Left hindlimb (tissue), 1 donor: ENCODE measurements around the gene SLCO4A1.

Source experiments
- DNase-seq: peaks from one replicate; pipeline ENCODE4 v3.0.0-alpha.2; 2018

Gene SLCO4A1, protein sequence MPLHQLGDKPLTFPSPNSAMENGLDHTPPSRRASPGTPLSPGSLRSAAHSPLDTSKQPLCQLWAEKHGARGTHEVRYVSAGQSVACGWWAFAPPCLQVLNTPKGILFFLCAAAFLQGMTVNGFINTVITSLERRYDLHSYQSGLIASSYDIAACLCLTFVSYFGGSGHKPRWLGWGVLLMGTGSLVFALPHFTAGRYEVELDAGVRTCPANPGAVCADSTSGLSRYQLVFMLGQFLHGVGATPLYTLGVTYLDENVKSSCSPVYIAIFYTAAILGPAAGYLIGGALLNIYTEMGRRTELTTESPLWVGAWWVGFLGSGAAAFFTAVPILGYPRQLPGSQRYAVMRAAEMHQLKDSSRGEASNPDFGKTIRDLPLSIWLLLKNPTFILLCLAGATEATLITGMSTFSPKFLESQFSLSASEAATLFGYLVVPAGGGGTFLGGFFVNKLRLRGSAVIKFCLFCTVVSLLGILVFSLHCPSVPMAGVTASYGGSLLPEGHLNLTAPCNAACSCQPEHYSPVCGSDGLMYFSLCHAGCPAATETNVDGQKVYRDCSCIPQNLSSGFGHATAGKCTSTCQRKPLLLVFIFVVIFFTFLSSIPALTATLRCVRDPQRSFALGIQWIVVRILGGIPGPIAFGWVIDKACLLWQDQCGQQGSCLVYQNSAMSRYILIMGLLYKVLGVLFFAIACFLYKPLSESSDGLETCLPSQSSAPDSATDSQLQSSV

DNA sequence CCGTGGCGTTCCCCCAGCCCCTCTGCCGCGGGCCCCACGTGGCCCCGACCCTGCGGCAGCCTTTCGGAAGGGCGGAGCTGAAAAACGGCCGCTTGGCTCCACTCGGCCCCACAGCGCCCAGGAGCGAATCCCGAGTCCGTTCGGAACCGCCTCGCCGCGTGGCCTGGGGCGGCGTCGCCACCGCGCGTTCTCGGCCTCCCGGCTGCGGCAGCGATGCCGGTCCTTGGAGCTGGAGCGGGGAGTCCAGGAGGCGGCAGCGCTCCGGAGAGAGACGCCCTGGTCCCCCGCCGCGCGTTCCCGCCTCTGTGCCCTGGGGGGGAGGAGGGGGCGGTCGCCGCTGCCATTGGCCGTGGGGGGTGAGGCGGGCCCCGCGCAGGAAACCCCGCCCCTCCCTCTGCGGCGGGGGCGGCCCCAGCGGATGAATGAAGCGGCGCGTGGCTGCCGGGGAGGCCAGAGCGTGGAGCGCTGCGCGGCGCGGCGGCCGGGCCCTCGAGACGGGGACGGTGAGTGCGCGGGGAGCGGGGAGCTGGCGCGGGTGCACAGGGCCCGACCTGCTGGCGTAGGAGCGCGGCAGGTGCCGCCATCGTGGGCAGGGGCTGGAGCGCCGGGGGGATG is at the start of gene SLCO4A1:
TSS of gene SLCO4A1 (plus strand) at position 453 of the 615 bp plus-strand sequence. CDS start 13,952 bp downstream, outside the sequence.
- DNase-seq = no peak

DNA sequence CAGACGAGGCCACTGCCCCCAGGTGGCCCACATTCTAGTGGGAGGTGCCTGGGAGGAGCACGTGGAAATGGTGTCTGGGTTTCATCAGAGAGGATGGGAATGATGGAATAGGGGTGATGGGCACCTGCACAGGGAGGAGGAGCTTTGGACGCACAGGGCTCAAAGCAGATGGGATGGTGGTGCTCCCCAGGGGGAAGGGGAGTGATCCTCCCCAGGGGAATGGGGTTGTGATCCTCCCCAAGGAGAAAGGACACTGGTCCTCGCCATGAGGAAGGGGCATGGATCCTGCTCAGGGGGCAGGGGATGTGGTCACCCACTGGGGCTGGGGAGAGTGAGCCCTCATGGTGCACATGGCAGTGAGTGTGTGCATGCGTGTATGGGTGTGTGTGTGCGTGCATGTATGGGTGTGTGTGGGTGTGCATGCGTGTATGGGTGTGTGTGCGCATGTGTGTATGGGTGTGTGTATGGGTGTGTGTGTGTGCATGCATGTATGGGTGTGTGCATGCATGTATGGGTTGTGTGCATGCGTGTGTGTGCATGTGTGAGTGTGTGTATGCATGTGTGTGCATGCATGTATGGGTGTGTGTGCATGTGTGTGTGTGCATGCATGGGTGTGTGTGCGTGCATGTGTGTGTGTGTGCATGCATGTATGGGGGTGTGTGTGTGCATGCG is 49.7 kb upstream of the SLCO4A1 start:
- no peak for DNase-seq

DNA sequence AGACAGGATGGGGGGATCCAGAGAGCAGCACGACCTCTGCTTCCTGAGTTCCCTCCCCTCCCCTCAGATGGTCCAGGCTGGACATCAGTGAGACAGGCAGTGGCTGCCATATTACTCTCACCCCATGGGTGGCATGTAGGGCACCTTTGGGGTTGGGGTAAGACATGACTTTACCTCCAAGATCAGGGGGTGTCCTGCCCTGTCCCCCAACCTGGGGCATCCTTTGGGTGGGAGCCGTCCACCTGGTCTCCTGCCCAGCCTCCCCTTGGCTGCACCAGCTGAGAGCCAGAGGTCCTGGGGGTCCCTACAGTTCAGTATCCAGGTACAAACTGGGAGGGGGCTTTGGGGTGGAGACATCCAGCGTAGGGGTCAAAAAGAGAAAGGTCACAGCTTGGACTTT is 48.7 kb upstream of the SLCO4A1 start:
- DNase-seq = no peak

DNA sequence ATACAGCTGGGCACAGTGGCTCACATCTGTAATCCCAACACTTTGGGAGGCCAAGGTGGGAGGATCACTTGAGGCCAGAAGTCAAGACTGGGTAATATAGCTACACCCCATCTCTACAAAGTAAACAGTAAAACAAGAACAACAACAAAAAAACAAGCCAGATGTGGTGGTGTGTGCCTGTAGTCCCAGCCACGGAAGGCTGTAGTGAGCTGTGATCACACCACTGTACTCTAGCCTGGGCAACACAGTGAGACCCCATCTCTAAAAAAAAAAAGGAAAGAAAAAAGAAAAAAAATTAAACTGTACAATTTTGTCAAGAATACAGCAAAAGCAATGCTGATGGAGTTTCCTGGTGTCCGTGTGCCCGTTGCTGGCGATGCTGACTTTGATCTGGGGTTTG is 47.2 kb upstream of the SLCO4A1 start:
- no peak for DNase-seq

DNA sequence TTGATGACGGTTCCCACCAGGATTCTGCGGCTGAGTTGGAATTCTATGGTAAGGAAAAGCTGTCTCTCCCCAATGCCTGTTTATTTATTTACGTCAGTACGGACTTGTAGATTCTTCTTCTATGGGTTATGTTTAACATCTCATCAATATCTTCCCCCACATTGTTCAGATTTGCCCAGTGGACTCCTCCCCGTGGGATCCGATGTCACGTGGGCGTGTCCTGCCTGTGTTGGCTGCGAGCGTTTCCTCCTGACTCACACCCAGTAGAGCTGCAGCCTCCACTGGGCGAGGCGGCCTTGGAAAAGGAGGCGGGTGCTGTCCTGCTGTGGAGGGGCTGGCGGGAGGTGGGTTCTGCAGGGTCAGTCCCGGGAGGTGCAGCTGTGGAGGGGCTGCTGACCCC is 46.8 kb upstream of the SLCO4A1 start:
- no peak for DNase-seq

DNA sequence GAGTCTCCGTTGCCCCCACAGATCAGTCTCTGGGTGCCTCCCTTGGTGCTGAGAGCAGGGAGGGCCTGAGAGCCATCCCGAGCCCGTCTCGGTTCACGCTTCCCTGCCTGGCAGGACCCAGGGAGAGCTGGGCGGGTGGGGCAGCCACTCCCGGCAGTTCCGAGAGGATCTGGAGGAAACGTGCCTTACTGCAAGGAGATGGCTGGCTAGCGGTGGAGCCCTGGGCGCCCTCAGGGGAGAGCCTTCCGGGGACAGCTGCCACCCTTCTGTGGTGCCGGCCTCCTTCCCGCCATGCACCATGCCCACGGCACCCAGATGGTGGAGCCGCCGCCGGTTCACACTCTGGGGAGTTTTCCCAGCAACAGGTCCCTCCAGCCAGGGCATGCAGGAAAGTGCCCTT is 45.8 kb upstream of the SLCO4A1 start:
- no peak for DNase-seq

DNA sequence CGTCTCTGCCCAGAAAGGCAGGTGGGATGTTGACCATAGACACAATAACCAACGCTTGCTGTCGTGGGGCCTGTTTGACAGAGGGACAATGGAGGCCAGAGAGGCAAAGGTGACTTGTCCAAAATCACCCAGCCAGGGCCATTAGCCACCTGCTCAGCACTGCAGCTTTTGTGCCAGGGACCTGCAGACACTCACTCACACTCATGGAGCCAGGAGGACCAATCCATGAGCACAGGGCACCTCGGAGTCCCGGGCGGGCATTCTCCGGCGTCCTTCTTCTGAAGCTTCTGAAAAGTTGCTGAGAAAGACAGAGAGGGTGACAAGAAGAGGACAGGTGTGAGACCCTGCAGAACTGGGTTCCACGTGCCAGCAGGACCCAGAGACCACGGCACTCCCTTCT is 45.4 kb upstream of the SLCO4A1 start:
- DNase-seq = no peak

DNA sequence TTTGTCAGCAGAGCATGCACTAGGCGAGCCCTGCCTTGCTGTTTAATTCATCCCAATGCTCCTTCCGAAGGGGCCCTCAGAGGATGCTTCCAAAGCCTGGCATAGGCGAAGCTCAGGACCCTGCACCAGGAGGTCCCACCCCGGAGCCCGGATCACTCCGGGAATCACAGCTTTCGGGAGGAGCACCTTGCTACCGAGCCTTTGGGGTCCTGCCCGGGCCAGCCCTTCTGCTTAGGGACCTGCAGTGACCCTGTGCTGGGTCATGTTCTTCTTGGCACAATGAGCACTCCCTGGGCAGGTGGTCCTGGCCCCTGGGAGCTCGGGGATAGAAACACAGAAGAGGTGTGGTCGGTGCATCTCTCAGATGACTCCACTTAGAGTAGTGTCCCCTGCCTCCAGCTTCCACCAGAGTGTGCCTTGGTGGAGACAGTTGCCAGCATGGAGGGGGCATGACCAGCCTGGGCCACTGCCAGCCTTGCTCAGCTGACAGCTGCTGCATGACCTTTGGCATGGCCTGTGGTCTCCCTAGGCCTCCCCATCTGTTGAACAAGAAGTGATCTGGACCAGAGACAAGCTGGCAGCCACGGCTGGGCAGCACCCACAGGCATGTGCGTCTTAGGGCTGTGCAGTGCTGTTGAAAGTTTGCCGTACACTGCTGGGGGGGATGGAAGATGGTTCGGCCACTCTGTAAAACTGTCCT is 44.7 kb upstream of the SLCO4A1 start:
- no peak for DNase-seq

DNA sequence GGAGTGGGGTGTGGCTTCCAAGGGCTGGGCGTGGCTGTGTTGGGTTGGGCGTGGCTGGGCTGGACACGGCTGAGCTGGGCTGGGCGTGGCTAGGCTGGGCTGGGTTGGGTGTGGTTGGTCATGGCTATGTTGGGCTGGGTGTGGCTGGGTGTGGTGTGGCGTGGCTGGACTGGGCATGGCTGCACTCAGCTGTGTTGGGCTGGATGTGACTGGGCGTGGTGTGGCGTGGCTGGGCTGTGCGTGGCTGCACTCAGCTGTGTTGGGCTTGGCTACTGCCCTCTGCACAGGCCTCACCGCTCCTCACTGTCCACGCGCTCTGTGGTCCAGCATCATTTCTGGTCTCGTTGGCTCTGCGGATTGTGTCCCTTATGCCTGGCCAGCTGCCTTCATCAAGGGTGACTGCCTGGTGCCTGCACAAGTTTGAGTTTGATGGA is 43.5 kb upstream of the SLCO4A1 start:
- DNase-seq = no peak

DNA sequence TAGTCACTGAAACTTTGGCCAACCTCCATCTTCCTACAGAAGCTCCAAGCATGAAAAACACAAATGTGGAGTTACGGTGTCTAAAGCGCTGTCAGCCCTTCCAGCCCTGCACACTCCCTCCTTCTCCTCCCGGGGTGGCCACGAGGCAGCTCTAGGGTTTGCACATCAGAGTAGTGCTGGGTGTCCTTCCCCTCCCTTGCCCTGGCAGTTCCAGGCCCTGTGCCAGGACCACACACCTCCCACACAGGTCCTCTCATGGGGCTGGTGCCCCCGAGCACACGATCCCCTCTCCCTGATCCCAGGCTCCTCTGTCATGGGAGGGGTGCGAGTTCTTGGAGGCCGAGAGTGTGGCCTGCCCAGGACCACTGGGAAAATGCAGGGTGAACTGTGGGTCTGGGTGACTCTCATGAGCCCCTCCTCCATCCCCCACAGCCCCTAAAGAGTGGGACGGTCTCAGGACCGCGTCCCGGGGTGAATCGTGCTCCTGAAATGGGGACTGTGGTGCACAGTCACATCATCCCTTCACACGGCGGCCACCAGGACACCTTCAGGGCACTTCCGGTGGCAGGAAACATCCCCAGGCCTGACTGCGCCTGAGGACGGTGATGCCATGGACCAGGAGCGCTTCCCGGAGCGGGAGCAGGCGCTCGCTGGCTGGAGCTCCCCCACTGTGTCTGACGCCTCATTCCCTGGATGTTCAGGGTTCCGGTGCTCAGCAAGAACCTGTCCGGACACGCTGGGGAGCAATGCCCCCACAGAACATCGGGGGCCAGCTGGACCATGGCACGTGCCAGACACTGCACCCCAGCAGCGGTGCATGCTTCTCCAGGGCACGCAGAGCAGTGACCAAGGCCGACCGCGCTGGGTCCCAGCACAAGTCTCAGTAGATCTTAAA is 42.8 kb upstream of the SLCO4A1 start:
- DNase-seq = no peak

DNA sequence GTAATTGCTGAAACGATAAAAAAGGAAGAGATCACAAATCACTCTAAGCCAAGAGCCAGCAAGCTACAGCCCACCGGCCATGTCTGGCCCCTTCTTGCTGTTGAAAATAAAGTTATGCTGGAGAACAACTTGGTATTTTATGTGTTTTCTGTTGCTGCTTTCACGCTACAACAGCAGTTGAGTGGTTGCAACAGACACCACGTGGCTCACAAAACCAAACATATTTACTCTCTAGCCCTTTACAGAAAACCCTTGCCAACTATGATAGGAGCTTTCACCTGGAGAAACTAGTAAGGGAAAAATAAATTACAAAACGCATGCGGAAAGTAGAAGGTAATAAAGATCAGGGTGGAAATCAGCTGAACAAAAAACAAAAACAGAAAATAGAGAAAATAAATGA is 41.1 kb upstream of the SLCO4A1 start:
- DNase-seq = no peak

DNA sequence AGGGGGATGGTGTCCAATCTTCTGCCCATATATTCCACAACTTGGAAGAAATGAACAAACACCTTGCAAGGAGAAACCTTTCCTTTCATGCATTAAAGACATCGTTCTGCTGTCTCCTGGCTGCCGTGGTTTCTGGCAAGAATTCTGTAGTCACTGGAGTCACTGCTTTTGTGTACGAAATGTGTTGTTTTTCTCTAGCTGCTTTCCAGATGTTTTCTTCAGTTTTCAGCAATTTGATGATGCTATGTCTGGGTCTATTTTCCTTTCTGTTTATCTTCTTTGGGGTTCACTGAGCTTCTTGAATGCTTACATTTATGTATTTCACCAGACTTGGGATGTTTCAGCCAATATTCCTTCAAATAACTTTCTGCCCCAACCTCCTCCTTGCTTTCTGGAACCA is 40.6 kb upstream of the SLCO4A1 start:
- no peak for DNase-seq

DNA sequence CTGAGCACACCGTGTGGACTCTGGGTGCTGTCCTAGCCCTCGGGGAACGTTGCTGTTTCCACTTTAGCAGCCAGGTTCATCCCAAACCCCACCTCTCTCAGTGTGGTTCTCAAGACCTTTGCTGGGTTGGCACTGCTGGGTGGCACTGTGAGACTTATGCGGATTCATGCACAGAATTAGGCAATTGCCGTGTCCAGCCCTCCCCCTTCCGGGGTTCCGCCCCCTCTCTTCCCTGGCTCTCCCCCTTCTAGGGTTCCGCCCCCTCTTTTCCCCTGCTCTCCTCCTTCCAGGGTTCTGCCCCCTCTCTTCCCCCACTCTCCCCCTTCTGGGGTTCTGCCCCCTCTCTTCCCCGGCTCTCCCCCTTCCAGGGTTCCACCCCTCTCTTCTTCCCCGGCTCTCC is 39.8 kb upstream of the SLCO4A1 start:
- no peak for DNase-seq

DNA sequence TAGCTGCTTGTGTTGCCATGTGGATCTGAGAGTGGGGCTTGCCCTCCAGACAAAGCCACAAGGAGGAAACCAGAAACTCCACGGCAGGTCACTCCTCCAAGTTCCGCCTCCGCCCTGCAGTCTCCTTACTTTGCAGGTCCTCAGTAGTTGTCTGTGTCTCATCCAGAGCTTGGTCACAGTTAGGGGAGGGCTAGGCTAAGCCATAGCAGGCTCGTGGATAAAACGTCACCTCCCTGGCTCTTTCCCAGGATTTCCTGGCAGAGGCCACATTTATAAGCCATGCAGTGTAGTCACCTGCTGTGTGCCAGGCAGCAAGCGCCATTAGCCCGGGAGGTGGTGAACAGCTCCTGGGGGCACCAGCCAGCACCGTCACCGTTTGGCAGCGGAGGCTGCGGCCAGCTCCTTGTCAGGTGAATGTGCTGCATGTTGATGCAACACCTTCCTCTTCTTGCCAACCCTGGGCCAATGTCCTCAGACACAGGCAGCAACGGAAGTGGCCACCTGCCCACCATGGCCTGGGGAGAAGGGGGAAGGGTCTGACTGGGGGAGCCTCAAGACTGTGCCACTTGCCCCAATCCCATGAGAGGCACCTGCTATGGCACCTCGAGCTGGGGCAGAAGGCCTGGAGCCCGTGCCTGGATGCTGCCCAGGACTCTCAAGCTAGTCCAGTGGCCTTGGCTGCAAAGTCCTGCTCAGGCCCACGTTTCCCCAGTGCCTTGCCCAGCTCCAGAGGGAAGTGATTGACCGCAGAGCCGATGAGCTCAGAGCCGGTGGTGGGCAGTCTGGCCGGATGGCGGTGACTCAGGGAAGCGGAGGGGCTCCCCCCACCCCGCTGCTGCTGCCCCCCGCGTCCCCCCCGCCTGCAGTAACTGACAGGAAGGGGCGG is 39.0 kb upstream of the SLCO4A1 start:
- DNase-seq = no peak

DNA sequence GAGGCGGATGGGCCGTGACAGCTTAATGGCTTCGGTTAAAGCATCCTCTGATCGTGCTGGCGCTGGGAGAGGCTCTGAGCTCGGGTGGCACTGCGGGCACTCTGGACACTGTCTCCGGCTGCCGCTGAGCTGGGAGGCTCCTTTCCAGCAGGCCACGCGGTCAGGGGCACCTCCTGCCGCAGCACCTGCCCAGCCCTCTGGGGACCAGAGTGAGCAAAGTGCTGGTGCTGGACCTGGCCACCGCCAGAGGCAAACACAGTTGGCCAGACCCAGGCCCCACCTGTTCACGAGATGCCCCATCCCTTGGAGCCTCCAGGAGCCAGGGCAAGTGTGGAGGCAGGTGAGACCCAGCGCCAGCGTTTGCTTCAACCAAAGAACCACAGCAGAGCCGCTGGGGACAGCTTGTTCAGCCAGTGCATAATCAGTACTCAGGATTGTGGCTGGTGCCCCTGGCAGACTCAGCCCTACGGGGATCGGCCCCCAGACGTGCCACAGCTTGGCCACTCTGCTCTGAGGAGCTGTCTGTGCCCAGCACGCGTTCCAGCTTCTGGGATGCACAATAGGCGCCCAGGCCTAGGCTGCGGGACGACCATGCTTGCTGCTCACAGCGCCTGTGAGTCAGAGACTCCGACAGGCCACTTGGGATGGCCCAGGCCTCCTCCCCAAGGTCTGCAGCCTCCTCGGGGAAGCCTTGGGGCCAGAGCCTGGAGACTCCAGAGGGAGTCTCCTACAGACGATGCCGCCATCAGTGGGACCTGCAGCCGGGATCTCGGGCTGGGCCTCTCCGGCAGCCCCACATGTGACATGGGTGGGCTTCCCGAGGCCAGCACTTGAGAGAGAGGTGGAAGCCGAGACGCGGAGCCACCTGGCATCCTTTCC is 38.2 kb upstream of the SLCO4A1 start:
- DNase-seq = no peak

DNA sequence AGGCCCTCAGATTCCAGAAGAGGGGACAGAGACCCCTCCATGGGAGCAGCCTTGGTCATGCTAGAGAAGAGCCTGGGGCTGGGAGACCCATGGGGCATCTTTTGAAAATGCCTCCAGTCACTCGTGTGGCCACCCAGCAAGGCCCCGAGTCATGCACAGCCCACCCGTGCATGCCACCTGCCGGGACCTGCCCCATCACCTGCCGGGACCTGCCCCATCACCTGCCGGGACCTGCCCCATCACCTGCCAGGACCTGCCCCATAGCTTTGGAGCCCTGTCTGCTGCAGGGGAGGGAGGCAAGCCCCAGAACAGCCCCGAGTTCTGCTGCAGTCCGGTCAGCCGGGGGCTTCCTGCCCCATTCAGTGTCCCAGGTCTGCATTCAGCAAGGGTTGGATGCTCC is 37.5 kb upstream of the SLCO4A1 start:
- no peak for DNase-seq

DNA sequence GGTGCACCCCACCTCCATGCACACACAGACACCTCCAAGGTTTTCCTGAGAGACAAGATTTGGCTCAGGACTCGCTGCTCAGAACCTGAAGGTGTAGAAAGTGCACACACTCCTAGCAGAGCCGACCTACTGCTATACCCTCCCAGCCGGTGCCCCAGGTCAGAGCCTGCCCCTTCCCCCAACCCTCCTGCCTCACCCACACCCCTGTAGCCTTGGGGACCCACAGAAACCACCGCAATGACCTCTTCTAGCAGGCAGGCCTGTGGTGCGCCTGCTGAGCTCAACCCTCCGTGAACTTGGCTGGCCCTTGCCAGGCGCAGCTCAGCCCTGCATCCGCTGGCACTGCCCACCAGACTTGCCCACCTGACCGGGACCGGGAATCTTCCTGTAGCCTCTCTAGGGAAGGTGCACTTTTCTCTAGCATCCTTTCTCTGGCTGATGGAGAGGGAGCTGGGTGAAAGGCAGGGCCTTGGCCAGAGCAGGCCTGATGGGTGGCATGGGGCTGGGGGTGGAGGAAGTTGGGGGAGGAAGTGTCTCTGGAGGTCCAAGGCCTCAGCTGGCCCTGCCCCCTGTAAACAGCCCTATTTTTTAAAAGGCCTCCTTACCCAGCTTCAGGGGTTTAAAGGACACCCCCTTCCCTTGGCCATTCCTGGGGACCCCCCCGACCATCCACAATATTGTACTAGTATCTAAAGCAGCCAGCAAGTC is 36.9 kb upstream of the SLCO4A1 start:
- no peak for DNase-seq

DNA sequence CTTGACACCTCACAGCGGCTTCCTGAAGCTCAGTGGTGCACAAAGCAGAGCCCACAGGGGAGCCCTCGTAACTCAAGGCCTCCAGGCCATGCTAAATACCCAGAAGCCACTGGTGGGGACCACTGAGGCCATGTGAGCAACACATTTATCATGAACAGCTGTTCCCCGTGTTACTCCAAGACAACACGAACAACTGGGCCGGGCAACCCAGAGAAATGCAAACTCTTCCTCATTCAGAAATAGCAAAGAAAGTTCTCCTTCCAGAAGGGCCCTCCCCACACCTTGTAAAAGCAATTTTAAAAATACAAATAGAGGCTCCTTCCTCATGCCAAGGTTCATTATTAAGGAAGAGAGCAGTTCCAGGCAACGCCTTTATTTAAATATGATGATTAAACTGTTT is 36.3 kb upstream of the SLCO4A1 start:
- DNase-seq = no peak
